HepG2 (cell line): Measurements from ENCODE around the gene BPIFB6. TPM values are rescaled to one million over a fixed set of nuclear protein-coding genes. Genes with fewer than 3 reads are reported as not detected.

ENCODE experiments used
- CBFB ChIP-seq: sonication (generic); formaldehyde crosslinking; IDR thresholded peaks from 2 replicates; pipeline ENCODE4 v1.4.0; 2020; ENCODE audit warnings: missing genetic modification reagents
- CCDC6 ChIP-seq: sonication (generic); formaldehyde crosslinking; IDR thresholded peaks from 2 replicates; pipeline ENCODE4 v1.8.1; 2022; ENCODE audit warnings: mild to moderate bottlenecking, missing genetic modification reagents, moderate library complexity
- CHCHD3 ChIP-seq: sonication (generic); formaldehyde crosslinking; IDR thresholded peaks from 2 replicates; pipeline ENCODE4 v1.8.0; 2022; ENCODE audit warnings: mild to moderate bottlenecking, missing genetic modification reagents, moderate library complexity
- EP300 ChIP-seq, 3 experiments: sonication (generic) in 1 of 3; formaldehyde crosslinking in 1 of 3; IDR thresholded peaks; 2 replicates each; pipeline versions ENCODE4 v1.5.1 to v1.6.1; 2011 to 2020; ENCODE audit warnings: low read depth in 2 of 3, low read length in 2 of 3, borderline replicate concordance in 1 of 3, improper control_type of control experiment in 1 of 3, mild to moderate bottlenecking in 1 of 3, missing genetic modification reagents in 1 of 3, moderate library complexity in 1 of 3
- MIER3 ChIP-seq: IDR thresholded peaks from 2 replicates; pipeline ENCODE4 v1.6.1; 2016; ENCODE audit warnings: missing compliant biosample characterization, borderline replicate concordance
- PRDM4 ChIP-seq: sonication (generic); formaldehyde crosslinking; IDR thresholded peaks from 2 replicates; pipeline ENCODE4 v1.9.0; 2021; ENCODE audit warnings: missing genetic modification reagents, borderline replicate concordance
- SALL1 ChIP-seq: sonication (generic); formaldehyde crosslinking; IDR thresholded peaks from 2 replicates; pipeline ENCODE4 v1.8.0; 2022; ENCODE audit warnings: mild to moderate bottlenecking, missing genetic modification reagents
- SOX5 ChIP-seq: IDR thresholded peaks from 2 replicates; pipeline ENCODE4 v1.6.1; 2016; ENCODE audit warnings: borderline replicate concordance
- TARDBP ChIP-seq: sonication (generic); formaldehyde crosslinking; IDR thresholded peaks from 2 replicates; pipeline ENCODE4 v1.8.0; 2022; ENCODE audit warnings: mild to moderate bottlenecking, missing genetic modification reagents
- TFE3 ChIP-seq: IDR thresholded peaks from 2 replicates; pipeline ENCODE4 v1.6.1; 2016
- THRA ChIP-seq: sonication (generic); formaldehyde crosslinking; IDR thresholded peaks from 2 replicates; pipeline ENCODE4 v1.4.0; 2020; ENCODE audit warnings: missing genetic modification reagents, borderline replicate concordance
- ZBTB43 ChIP-seq: sonication (generic); formaldehyde crosslinking; conservative IDR thresholded peaks from 2 replicates; pipeline ENCODE4 v1.4.0; 2020; ENCODE audit warnings: missing genetic modification reagents
- ZNF512 ChIP-seq: sonication (generic); formaldehyde crosslinking; IDR thresholded peaks from 2 replicates; pipeline ENCODE4 v1.4.0; 2020; ENCODE audit warnings: mild to moderate bottlenecking, missing genetic modification reagents
- ZNF597 ChIP-seq: sonication (generic); formaldehyde crosslinking; IDR thresholded peaks from 2 replicates; pipeline ENCODE4 v1.5.0; 2020; ENCODE audit warnings: missing genetic modification reagents
- ZNF790 ChIP-seq: sonication (generic); formaldehyde crosslinking; IDR thresholded peaks from 2 replicates; pipeline ENCODE4 v1.8.0; 2022; ENCODE audit warnings: missing genetic modification reagents, mild to moderate bottlenecking, borderline replicate concordance
- polyA plus RNA-seq, 8 experiments: library from polyadenylated mRNA; depleted of rRNA in 3 of 8; stranded (reverse) in 7 of 8; unstranded in 1 of 8; fragments of >200 nt; fragmentation: Illumina TruSeq in 4 of 8; extraction: Trizol in 4 of 8; gene quantifications; 2 replicates each; pipeline versions ENCODE4 v1.2.1 to v1.2.3, GENCODE V29; 2011 to 2016; ENCODE audit warnings: low read depth in 4 of 8, missing spikeins in 1 of 8, mixed read lengths in 1 of 8; ENCODE audit not compliant: insufficient read depth in 1 of 8
- total RNA-seq, 5 experiments: library from RNA; depleted of rRNA; stranded (reverse); fragments of >200 nt; fragmentation: Illumina TruSeq; extraction: Trizol; gene quantifications; 2 replicates each; pipeline ENCODE4 v1.2.3, GENCODE V29; 2016; ENCODE audit warnings: low read depth in 1 of 5

BPIFB6 gene
- total and polyA plus RNA-seq, 2 of the 13 experiments (the other 11 are each of a cell fraction or from before 2014, with no cell fraction given), result 0.13 to 1.7 TPM

GRCh38 chr20:33043731-33044181 is 12.3 kb downstream of the BPIFB6 start (continued):
- TF ChIP-seq THRA (CRISPR knock-in tag) (peak; percentile 96; the same call in 1 of the 2 replicates), CCDC6 (CRISPR knock-in tag) (no peak), ZBTB43 (CRISPR knock-in tag) (peak; percentile 56; the same call in 1 of the 2 replicates), PRDM4 (CRISPR knock-in tag) (no peak), CBFB (CRISPR knock-in tag) (peak; percentile 29; the same call in 1 of the 2 replicates), TFE3 (CRISPR knock-in tag) (peak; percentile 48; the same call in 1 of the 2 replicates), CHCHD3 (CRISPR knock-in tag) (no peak), ZNF597 (CRISPR knock-in tag) (no peak), EP300 (IDR thresholded peaks at IDR 0.05; ENCODE audit: low read depth in 2 of 2, low read length in 2 of 2) (peak in 1 of 2 experiments; percentile 69; a peak in 2 of 4 replicates), EP300 (CRISPR knock-in tag; IDR thresholded peaks at IDR 0.05; ENCODE audit: borderline replicate concordance) (peak; percentile 50; the same call in 1 of the 2 replicates), ZNF512 (CRISPR knock-in tag) (no peak), MIER3 (no peak; the same call in 1 of the 2 replicates), ZNF790 (CRISPR knock-in tag) (no peak), SOX5 (0 out of 2 replicates have a peak, but pooled peaks have one; percentile 83), TARDBP (peak; percentile 20; the same call in 1 of the 2 replicates), SALL1 (CRISPR knock-in tag) (peak; percentile 65; the same call in 1 of the 2 replicates)
